ENCODE data around the gene CENPU.
"Not testable (repeated sequence)": the region's sequence is repeated elsewhere in the genome, so short reads cannot be mapped to it uniquely, and the experiment has no call there.

CENPU gene, protein sequence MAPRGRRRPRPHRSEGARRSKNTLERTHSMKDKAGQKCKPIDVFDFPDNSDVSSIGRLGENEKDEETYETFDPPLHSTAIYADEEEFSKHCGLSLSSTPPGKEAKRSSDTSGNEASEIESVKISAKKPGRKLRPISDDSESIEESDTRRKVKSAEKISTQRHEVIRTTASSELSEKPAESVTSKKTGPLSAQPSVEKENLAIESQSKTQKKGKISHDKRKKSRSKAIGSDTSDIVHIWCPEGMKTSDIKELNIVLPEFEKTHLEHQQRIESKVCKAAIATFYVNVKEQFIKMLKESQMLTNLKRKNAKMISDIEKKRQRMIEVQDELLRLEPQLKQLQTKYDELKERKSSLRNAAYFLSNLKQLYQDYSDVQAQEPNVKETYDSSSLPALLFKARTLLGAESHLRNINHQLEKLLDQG

DNA sequence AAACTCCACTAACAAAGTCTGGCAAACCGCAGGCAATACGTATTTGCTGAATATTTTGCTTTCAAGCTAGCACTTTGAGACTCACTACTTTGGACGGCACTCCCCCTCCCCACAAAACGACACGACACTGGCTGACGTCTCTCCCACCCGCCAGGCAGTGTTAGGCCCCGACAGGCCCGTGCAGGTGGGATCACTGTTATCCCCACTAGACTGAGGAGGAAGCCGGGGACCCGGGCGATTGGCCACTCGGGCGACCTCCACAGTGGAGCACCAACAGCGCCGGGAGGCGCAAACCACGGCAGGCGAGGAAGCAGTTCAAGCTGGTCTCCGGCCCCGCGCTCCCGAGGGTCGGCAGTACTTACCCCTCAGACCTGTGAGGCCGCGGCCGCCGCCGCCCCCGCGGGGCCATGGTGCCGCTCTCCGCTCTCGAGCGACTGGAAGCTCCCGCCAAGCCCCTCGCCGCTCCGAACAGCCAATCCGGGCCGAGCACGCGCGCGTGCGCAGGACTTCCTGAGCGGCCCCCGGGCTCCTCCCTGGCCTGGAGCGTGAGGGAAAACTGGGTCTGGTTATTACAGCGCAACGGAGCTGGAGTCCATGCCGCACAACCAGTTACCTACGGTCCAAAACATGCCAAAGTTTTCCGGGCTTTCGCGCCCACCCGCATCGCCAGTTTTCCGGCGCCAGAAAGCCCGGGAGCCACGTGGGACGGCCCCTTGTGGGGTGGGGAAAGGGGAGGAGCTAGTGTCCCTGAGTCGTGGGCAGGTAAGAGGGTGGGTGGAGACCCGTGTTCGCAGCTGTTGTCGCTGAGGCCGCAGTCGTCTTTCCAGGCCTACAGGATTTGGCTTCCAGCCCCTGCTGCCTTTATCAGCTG lies at the start of gene CENPU:
Gene CENPU, minus strand, starts transcription at position 443 of the 871 bp plus-strand sequence. Its CDS starts 34 bp downstream, at position 409.
- peak within 1 kb of the TSS; percentile 78 to 98 (median 91) for H3K4me2 ChIP-seq
- H3K36me3 ChIP-seq: peaks cover 0 to 38% (median 24%) of the 10 kb centered on the region in 11 experiments; a peak in 19 of 22 replicates
- H4K20me1 ChIP-seq: peaks cover 0 to 33% (median 13%) of the 10 kb centered on the region in 11 experiments; a peak in 11 of 22 replicates
- H3K9ac ChIP-seq: peak within 1 kb of the TSS; percentile 73 to 98 (median 92)
- 0 out of 22 replicates have a peak, but pooled peaks of 1 of the 11 experiments have one; percentile 5 for TF ChIP-seq Cebpa-rat (IDR thresholded peaks at IDR 0.05)
- peak within 1 kb of the TSS in 10 of 11 experiments; percentile 41 to 98 (median 94); a peak in 20 of 22 replicates for H3K27ac ChIP-seq
- peaks cover 26 to 40% (median 32%) of the 10 kb centered on the region in 10 experiments for H3K4me1 ChIP-seq
- no peaks in the 10 kb centered on the region for H3K27me3 ChIP-seq
- H3K4me3 ChIP-seq: peak within 1 kb of the TSS; percentile 75 to 99 (median 80)
- H3K9me3 ChIP-seq (replicated peaks in 1 of 11): no peaks in the 10 kb centered on the region

DNA sequence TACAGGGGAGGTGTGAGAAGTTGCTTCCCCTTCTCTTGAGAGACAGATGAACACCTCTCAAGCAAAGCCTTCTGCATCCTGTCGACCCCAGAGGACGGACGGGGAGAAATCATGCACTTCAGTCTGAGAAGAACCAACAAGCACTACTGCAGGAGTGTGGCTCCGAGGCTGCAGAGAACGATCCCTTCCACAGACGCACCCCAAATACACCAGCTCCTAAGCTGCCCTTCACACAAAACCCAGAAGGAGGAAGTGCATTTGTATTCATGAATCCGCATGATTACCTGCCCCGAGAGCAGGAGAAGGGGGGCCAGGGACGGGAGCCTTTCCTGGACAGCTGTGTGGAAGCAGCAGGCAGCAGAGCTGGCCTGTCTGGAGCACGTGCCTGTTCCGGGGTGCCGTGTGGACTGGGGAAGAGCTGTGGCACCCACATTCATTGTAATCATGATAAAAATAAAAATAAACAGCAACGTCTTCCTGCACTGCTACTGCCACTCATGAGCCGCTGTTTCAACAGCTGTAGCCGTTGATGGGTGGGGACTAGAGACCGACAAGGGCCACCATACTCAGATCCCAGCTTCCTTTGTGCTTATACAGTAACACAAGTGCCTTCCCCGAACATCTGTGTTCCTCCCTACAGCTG lies 49.0 kb upstream of the CENPU start:
- H3K36me3 ChIP-seq: peaks cover 34 to 100% (median 98%) of the 10 kb centered on the region in 11 experiments
- H3K4me2 ChIP-seq: peak overlapping the region; percentile 17 to 84 (median 68); a peak in 20 of 22 replicates
- H3K27me3 ChIP-seq: no peaks in the 10 kb centered on the region
- peaks cover 0 to 100% (median 51%) of the 10 kb centered on the region in 11 experiments; a peak in 18 of 22 replicates for H4K20me1 ChIP-seq
- no peak overlapping the region; a peak in 1 of 20 replicates for H3K4me3 ChIP-seq
- TF ChIP-seq Cebpa-rat (IDR thresholded peaks at IDR 0.05): no peak
- peak overlapping the region; percentile 16 to 69 (median 43); a peak in 19 of 22 replicates for H3K27ac ChIP-seq
- H3K9ac ChIP-seq: peak overlapping the region in 10 of 11 experiments; percentile 6 to 61 (median 25); a peak in 13 of 22 replicates
- H3K4me1 ChIP-seq: peaks cover 26 to 54% (median 29%) of the 10 kb centered on the region in 10 experiments
- H3K9me3 ChIP-seq (replicated peaks in 1 of 11): peaks cover 0 to 26% (median 19%) of the 10 kb centered on the region in 11 experiments; a peak in 17 of 22 replicates

DNA sequence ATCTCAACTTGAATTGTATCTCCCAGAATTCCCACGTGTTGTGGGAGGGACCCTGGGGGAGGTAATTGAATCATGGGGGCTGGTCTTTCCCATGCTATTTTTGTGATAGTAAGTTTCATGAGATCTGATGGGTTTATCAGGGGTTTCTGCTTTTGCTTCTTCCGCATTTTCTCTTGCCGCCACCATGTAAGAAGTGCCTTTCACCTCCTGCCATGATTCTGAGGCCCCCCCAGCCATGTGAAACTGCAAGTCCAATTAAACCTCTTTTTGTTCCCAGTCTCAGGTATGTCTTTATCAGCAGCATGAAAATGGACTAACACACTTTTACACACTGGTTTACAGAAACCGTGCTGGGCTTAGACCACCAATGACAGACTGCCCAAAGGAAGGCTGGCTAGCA lies 45.3 kb upstream of the CENPU start:
- H3K4me1 ChIP-seq: peaks cover 16 to 28% (median 26%) of the 10 kb centered on the region in 10 experiments
- peaks cover 0 to 100% (median 24%) of the 10 kb centered on the region in 11 experiments; a peak in 14 of 22 replicates for H4K20me1 ChIP-seq
- H3K36me3 ChIP-seq: peaks cover 17 to 99% (median 97%) of the 10 kb centered on the region in 11 experiments
- H3K4me3 ChIP-seq, H3K9ac ChIP-seq, H3K27ac ChIP-seq, H3K27me3 ChIP-seq, H3K4me2 ChIP-seq: not testable (repeated sequence)
- H3K9me3 ChIP-seq (replicated peaks in 1 of 11): peaks cover 0 to 26% (median 19%) of the 10 kb centered on the region in 11 experiments; a peak in 17 of 22 replicates

DNA sequence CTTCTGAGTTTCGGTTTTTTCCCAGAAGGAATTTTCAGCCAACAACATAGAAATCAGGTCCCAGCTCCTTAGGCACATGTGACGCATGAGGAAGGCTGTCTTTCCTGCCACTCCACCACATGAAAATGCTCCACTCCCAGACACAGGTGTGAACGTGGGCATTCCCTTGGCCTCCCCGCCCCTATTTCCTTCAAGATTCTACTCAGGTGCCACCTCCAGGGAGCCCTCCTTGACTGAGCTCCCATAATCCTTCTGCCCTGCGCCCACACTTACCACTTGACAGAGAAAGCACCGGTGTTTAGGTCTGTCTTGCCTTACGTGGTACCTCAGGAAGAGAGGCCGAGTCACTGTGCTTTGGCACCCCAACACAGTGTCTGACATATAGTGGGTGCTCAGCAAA lies 44.4 kb upstream of the CENPU start:
- H3K4me1 ChIP-seq: peaks cover 8 to 20% (median 17%) of the 10 kb centered on the region in 10 experiments

DNA sequence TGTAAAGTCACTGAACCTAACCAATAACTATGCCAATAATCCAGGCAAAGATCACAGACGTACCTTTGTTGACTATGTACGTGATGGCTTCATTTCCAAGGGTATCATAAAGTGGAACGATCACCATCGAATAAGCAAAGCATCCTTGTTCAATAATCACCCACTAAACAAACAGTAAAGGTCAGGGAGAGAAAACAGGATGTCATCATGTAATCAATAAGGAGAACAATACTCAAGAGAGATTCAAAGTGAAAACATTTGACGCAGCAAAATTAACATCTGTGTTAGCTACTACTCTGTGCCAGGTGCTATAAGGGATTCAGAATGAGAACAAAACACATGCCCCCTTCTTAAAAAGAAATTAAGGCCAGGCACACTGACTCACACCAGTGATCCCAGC lies 42.9 kb upstream of the CENPU start:
- Histone ChIP-seq H3K4me3 (no peak overlapping the region), H3K4me1 (peaks cover 0 to 6% (median 3%) of the 10 kb centered on the region in 10 experiments; a peak in 10 of 20 replicates), H3K27ac (no peak overlapping the region), H4K20me1 (peaks cover 0 to 100% (median 7%) of the 10 kb centered on the region in 11 experiments; a peak in 12 of 22 replicates), H3K36me3 (peaks cover 26 to 99% (median 97%) of the 10 kb centered on the region in 11 experiments), H3K9ac (no peak overlapping the region), H3K9me3 (replicated peaks in 1 of 11) (peaks cover 0 to 25% (median 19%) of the 10 kb centered on the region in 11 experiments; a peak in 17 of 22 replicates), H3K27me3 (no peaks in the 10 kb centered on the region), H3K4me2 (no peak overlapping the region)
- TF ChIP-seq Cebpa-rat (IDR thresholded peaks at IDR 0.05): no peak

More for the DNA sequence above, 44.4 kb upstream of the CENPU start:
- TF ChIP-seq Cebpa-rat (IDR thresholded peaks at IDR 0.05): no peak
- no peak overlapping the region for H3K4me3 ChIP-seq
- H3K4me2 ChIP-seq: no peak overlapping the region
- H4K20me1 ChIP-seq: peaks cover 0 to 100% (median 19%) of the 10 kb centered on the region in 11 experiments; a peak in 14 of 22 replicates
- no peaks in the 10 kb centered on the region for H3K27me3 ChIP-seq
- H3K36me3 ChIP-seq: peaks cover 18 to 99% (median 97%) of the 10 kb centered on the region in 11 experiments
- peak overlapping the region in 2 of 11 experiments; percentile 12 to 45; a peak in 2 of 22 replicates for H3K27ac ChIP-seq
- H3K9me3 ChIP-seq (replicated peaks in 1 of 11): peaks cover 0 to 26% (median 19%) of the 10 kb centered on the region in 11 experiments; a peak in 17 of 22 replicates
- peak overlapping the region in 1 of 11 experiments; percentile 9; a peak in 1 of 22 replicates for H3K9ac ChIP-seq

DNA sequence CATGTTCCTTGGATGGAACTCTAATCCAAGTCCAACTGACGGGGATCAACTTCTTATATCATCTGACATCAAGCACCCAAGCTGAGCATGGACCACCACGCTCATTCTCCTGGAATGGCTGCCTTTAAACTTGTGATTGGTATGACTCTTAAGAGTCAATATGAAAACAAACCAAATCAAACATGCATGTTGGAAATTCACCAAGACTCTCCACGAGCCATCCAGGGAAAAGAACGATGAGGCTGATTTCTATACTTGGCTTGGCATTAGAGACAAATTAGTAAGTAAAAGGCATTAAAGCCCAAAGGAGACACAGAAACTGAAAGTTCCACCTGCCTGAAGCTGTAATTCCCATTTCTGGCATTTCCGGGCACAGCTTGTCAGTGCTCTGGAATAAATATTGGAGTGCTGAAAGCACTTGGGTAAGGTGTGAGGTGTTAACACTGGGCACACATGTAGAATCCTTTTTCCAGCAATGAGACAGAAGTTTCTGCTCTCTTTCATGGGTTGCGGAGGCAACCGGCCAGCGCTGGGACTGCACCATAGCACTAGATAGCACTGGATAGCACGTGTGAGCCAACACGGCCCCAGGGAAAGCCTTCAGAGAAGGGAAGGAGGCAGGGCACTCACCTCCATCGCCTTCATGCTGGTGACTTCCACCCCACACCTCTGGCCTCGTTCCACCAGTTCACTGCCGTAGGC lies 42.1 kb upstream of the CENPU start:
- Histone ChIP-seq H3K4me1 (no peaks in the 10 kb centered on the region), H3K27ac (no peak overlapping the region), H3K9me3 (replicated peaks in 1 of 11) (peaks cover 0 to 23% (median 19%) of the 10 kb centered on the region in 11 experiments; a peak in 17 of 22 replicates), H4K20me1 (peaks cover 0 to 100% (median 7%) of the 10 kb centered on the region in 11 experiments; a peak in 11 of 22 replicates), H3K9ac (no peak overlapping the region), H3K4me2 (no peak overlapping the region), H3K27me3 (no peaks in the 10 kb centered on the region), H3K36me3 (peaks cover 26 to 99% (median 98%) of the 10 kb centered on the region in 11 experiments), H3K4me3 (no peak overlapping the region)
- no peak for TF ChIP-seq Cebpa-rat (IDR thresholded peaks at IDR 0.05)

DNA sequence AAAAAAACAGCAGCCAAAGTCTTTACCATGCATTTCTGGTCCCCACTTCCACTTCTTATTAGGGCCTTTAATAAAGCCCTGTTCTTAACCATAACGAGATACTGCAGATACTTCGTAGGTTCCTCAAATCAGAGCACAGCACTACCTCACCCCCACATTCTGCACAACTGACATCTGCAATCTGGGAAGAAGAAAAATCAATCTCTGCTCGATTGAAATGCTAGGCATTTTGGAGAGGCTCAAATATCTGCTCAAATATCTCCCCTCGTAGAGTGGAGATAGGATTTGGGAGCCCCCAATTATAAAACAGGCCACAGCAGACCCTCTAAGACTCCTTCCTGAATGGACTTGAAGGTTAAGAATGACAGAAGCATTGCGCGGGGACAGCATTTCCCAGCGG lies 40.3 kb upstream of the CENPU start:
- no peak for TF ChIP-seq Cebpa-rat (IDR thresholded peaks at IDR 0.05)
- H3K27ac ChIP-seq: no peak overlapping the region
- no peaks in the 10 kb centered on the region for H3K4me1 ChIP-seq
- H3K4me2 ChIP-seq: no peak overlapping the region
- no peaks in the 10 kb centered on the region for H3K27me3 ChIP-seq
- H3K36me3 ChIP-seq: peaks cover 16 to 99% (median 97%) of the 10 kb centered on the region in 11 experiments
- peaks cover 0 to 5% (median 3%) of the 10 kb centered on the region in 11 experiments; a peak in 15 of 22 replicates for H3K9me3 ChIP-seq (replicated peaks in 1 of 11)
- no peak overlapping the region for H3K4me3 ChIP-seq
- H3K9ac ChIP-seq: no peak overlapping the region
- H4K20me1 ChIP-seq: peaks cover 0 to 100% (median 7%) of the 10 kb centered on the region in 11 experiments; a peak in 11 of 22 replicates
